Adrenal gland (tissue), 5 donors: ENCODE measurements around the gene PCDH9.

Experiments
- POLR2A ChIP-seq, 2 donors: fragments of 450-650 bp; IDR thresholded peaks; one replicate each; pipeline ENCODE4 v1.6.1; 2017; ENCODE audit warnings: antibody characterized with exemption in 2 of 2, mild to moderate bottlenecking in 2 of 2, moderate library complexity in 1 of 2
- TF ChIP-seq, protein P1 (sequence below), 6 experiments: fragments of 450-650 bp in 4 of 6; fragments of 200-600 bp in 2 of 6; sonication (generic) in 1 of 6; IDR thresholded peaks; 1 replicate in 5 of 6; 2 replicates in 1 of 6; pipeline versions ENCODE4 v1.5.1 to v1.8.0; 2016 to 2021; ENCODE audit warnings: antibody characterized with exemption in 6 of 6, mild to moderate bottlenecking in 2 of 6, moderate library complexity in 1 of 6
- donor health status: DM: no; HTN: no; CAD: no.

DNA sequence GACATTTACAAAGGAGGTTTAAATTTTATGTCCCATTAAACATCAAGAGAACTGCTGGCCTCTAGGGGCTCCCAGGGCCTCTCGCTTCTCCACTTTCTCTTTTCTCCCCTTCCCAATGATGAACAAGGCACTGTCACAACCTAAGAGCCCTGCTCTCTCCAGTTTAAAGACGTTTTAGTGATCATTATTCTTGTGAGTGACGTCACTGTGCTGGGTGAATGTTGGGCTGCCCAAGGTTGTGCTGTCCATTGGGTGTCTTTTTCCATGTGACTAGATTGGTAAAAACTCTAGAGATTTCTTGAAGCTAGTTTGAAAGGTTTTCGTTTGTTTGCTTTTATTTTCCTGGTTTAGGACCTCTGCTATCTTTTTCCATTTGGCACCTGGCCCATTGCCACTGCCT lies 602.6 kb downstream of the PCDH9 start:
- TF ChIP-seq, protein P1, sequence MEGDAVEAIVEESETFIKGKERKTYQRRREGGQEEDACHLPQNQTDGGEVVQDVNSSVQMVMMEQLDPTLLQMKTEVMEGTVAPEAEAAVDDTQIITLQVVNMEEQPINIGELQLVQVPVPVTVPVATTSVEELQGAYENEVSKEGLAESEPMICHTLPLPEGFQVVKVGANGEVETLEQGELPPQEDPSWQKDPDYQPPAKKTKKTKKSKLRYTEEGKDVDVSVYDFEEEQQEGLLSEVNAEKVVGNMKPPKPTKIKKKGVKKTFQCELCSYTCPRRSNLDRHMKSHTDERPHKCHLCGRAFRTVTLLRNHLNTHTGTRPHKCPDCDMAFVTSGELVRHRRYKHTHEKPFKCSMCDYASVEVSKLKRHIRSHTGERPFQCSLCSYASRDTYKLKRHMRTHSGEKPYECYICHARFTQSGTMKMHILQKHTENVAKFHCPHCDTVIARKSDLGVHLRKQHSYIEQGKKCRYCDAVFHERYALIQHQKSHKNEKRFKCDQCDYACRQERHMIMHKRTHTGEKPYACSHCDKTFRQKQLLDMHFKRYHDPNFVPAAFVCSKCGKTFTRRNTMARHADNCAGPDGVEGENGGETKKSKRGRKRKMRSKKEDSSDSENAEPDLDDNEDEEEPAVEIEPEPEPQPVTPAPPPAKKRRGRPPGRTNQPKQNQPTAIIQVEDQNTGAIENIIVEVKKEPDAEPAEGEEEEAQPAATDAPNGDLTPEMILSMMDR (IDR thresholded peaks at IDR 0.05), result no peak
- TF ChIP-seq POLR2A (IDR thresholded peaks at IDR 0.05), result no peak
